ENCODE measurements around the gene KDM4C.

DNA sequence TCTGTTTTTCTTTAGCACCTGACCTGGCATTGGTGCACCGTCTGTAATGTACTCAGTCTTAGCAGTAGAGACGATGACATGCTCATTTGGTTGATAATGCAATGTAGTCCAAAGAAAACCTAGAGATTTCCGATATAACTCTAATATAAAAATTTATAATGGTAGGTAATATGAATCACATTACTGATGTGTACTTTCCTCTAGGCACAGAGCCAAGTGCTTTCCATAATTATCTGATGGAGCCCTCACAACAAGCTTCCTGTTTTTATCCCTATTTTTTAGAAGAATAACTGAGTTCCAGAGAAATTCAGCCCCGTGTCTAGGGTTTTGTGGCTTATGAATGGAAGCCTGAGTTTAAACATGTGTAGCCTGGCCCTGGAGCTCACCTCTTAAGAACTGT, 53.7 kb downstream of the KDM4C start:
- TF ChIP-seq POLR2AphosphoS5 (IDR thresholded peaks at IDR 0.05; ENCODE audit: borderline replicate concordance, low read depth, low read length): no peak
- no peak for TF ChIP-seq EZH2 (IDR thresholded peaks at IDR 0.05)
- TF ChIP-seq FOXP2 (optimal IDR thresholded peaks at IDR 0.05; ENCODE audit: control extremely low read depth, extremely low read length, insufficient read depth): no peak

Measured in SK-N-MC (cell line).